Uterus (tissue), 4 donors: ENCODE data around the gene KCNQ1OT1. TPM values are rescaled to one million over a fixed set of nuclear protein-coding genes. Genes with fewer than 3 reads are reported as not detected.

ENCODE experiments used
- DNase-seq, 2 donors: peaks; one replicate each; pipeline ENCODE4 v3.0.0-alpha.2; 2019 to 2020
- H3K27ac ChIP-seq, 2 donors: fragments of 200-600 bp; sonication (generic); 1 replicate in 1 of 2; 2 replicates in 1 of 2; pipeline ENCODE4 v1.5.1; 2016 to 2018
- H3K27me3 ChIP-seq, 2 donors: fragments of 200-600 bp; sonication (generic); one replicate each; pipeline ENCODE4 v1.5.1; 2018 to 2019; ENCODE audit warnings: control low read depth in 1 of 2
- H3K36me3 ChIP-seq, 2 donors: fragments of 200-600 bp; sonication (generic); one replicate each; pipeline ENCODE4 v1.5.1; 2019; ENCODE audit warnings: control low read depth in 1 of 2
- H3K4me1 ChIP-seq, 2 donors: fragments of 200-600 bp; sonication (generic); one replicate each; pipeline ENCODE4 v1.5.1; 2018 to 2019; ENCODE audit warnings: control low read depth in 1 of 2
- H3K4me3 ChIP-seq, 2 donors: fragments of 200-600 bp; sonication (generic); 1 replicate in 1 of 2; 2 replicates in 1 of 2; pipeline ENCODE4 v1.5.1; 2018 to 2019; ENCODE audit warnings: mild to moderate bottlenecking in 1 of 2
- H3K9me3 ChIP-seq, 2 donors: fragments of 200-600 bp; sonication (generic); one replicate each; pipeline ENCODE4 v1.5.1; 2019; ENCODE audit warnings: control low read depth in 1 of 2
- CTCF ChIP-seq, 4 experiments: fragments of 200-600 bp in 2 of 4; fragments of 450-650 bp in 2 of 4; sonication (generic) in 2 of 4; IDR thresholded peaks; one replicate each; pipeline ENCODE4 v1.5.1; 2016 to 2019; ENCODE audit warnings: antibody characterized with exemption in 4 of 4, mild to moderate bottlenecking in 2 of 4, moderate library complexity in 1 of 4
- POLR2A ChIP-seq, 2 donors: fragments of 450-650 bp; IDR thresholded peaks; one replicate each; pipeline ENCODE4 v1.6.1; 2016; ENCODE audit warnings: antibody characterized with exemption in 2 of 2, mild to moderate bottlenecking in 1 of 2, moderate library complexity in 1 of 2
- intact Hi-C: fragments of 100-400 bp; cut with DNase I; formaldehyde crosslinking; loops from one replicate; pipeline ENCODE4 v1.15.1; 2023; ENCODE audit warnings: low total_unique reads
- total RNA-seq, 4 donors: library from RNA; depleted of rRNA in 3 of 4; stranded (reverse); fragments of >200 nt in 3 of 4; gene quantifications; one replicate each; pipeline versions ENCODE4 v1.1.0 to v1.2.4, GENCODE V29; 2014 to 2023
- donor health status: DM: yes; HTN: yes; CAD: no.

KCNQ1OT1 gene
- total RNA-seq, 4 donors from 2014 or later, result 2.6 to 19.4 (median 10.9) TPM

GRCh38 chr11:2664376-2664775, 35.4 kb downstream of the KCNQ1OT1 start:
- H3K27me3 ChIP-seq, result no peaks in the 10 kb centered on the region
- intact Hi-C loops, result no loop called here
- H3K36me3 ChIP-seq, result no peaks in the 10 kb centered on the region
- H3K27ac ChIP-seq, result no peak overlapping the region
- peaks cover 0 to 4% of the 10 kb centered on the region in 2 donors for H3K9me3 ChIP-seq
- no peak for TF ChIP-seq CTCF (IDR thresholded peaks at IDR 0.05)
- no peak for TF ChIP-seq POLR2A (IDR thresholded peaks at IDR 0.05)
- DNase-seq, result no peak
- H3K4me1 ChIP-seq, result no peaks in the 10 kb centered on the region
- no peak overlapping the region for H3K4me3 ChIP-seq

GRCh38 chr11:2663915-2664314, 35.9 kb downstream of the KCNQ1OT1 start:
- TF ChIP-seq CTCF (IDR thresholded peaks at IDR 0.05) (no peak), POLR2A (IDR thresholded peaks at IDR 0.05) (no peak)
- Histone ChIP-seq H3K36me3 (no peaks in the 10 kb centered on the region), H3K4me3 (no peak overlapping the region), H3K27me3 (no peaks in the 10 kb centered on the region), H3K4me1 (no peaks in the 10 kb centered on the region), H3K9me3 (peaks cover 0 to 4% of the 10 kb centered on the region in 2 donors), H3K27ac (no peak overlapping the region)
- intact Hi-C loops, result no loop called here
- DNase-seq, result no peak

- no peaks in the 10 kb centered on the region for H3K36me3 ChIP-seq
- H3K27me3 ChIP-seq, result no peaks in the 10 kb centered on the region
- peaks cover 0 to 4% of the 10 kb centered on the region in 2 donors for H3K9me3 ChIP-seq
- no peak overlapping the region for H3K4me3 ChIP-seq
- H3K4me1 ChIP-seq, result no peaks in the 10 kb centered on the region
- H3K27ac ChIP-seq, result no peak overlapping the region
- no peak for DNase-seq
- no peak for TF ChIP-seq CTCF (IDR thresholded peaks at IDR 0.05)
- TF ChIP-seq POLR2A (IDR thresholded peaks at IDR 0.05), result no peak
- intact Hi-C loops, result no loop called here
Measured at GRCh38 chr11:2663506-2663905, 36.3 kb downstream of the KCNQ1OT1 start.

GRCh38 chr11:2662430-2663299, 37.1 kb downstream of the KCNQ1OT1 start:
- no peak for DNase-seq
- H3K4me1 ChIP-seq, result no peaks in the 10 kb centered on the region
- H3K27ac ChIP-seq, result no peak overlapping the region
- no peaks in the 10 kb centered on the region for H3K36me3 ChIP-seq
- H3K4me3 ChIP-seq, result no peak overlapping the region
- no peaks in the 10 kb centered on the region for H3K27me3 ChIP-seq
- no peak for TF ChIP-seq POLR2A (IDR thresholded peaks at IDR 0.05)
- no peak for TF ChIP-seq CTCF (IDR thresholded peaks at IDR 0.05)
- intact Hi-C loops, result no loop called here
- H3K9me3 ChIP-seq, result peaks cover 0 to 4% of the 10 kb centered on the region in 2 donors

GRCh38 chr11:2662024-2662312, 37.8 kb downstream of the KCNQ1OT1 start:
- intact Hi-C loops, result no loop called here
- Histone ChIP-seq H3K27me3 (no peaks in the 10 kb centered on the region), H3K27ac (no peak overlapping the region), H3K9me3 (peaks cover 0 to 6% of the 10 kb centered on the region in 2 donors), H3K4me3 (no peak overlapping the region), H3K36me3 (no peaks in the 10 kb centered on the region), H3K4me1 (no peaks in the 10 kb centered on the region)
- TF ChIP-seq POLR2A (IDR thresholded peaks at IDR 0.05) (no peak), CTCF (IDR thresholded peaks at IDR 0.05) (no peak)
- DNase-seq, result no peak
